ENCODE measurements around the gene OR2V2.

DNA sequence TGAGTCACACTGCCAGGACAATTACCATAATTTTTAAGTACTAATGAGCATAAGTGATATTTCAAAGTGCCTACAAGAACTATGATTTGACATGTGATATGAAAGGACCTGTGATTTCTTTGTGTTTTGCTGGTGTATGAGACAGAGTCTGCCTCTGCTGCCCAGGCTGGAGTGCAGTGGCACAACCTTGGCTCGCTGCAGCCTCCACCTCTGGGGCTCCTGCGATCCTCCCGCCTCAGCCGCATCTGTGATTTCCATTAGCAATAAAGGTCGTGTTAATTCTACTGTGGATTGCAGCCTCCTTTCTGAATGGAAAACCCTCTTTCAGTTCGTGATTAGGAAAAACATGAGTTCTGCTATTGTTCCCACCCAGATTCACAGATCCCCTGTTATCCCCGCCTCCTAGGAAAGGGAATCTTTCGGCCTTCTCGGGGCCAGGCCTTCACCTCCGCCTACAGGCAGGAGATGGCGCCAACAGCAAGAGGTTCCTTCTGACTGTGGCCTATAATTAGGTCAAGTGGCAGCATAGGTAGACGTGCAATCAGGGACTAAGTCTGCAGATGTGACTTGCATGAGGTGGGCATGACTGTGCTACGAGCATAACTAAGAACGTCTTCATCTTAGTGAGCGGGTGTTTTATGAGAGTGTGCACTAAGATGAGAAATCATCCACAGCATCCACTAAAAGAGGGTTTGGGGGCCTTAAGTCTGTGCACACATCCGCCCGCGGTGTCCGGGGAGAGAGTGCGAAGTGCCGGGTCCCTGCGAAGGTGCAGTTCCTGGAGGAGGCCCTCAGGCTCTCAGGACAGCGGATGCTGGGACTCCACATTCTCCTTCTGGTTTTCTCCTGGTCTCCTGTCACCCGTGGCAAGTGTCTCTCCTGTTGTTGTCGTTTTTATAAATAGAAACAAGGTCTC, 34.5 kb downstream of the OR2V2 start:
- TF ChIP-seq, protein P1, sequence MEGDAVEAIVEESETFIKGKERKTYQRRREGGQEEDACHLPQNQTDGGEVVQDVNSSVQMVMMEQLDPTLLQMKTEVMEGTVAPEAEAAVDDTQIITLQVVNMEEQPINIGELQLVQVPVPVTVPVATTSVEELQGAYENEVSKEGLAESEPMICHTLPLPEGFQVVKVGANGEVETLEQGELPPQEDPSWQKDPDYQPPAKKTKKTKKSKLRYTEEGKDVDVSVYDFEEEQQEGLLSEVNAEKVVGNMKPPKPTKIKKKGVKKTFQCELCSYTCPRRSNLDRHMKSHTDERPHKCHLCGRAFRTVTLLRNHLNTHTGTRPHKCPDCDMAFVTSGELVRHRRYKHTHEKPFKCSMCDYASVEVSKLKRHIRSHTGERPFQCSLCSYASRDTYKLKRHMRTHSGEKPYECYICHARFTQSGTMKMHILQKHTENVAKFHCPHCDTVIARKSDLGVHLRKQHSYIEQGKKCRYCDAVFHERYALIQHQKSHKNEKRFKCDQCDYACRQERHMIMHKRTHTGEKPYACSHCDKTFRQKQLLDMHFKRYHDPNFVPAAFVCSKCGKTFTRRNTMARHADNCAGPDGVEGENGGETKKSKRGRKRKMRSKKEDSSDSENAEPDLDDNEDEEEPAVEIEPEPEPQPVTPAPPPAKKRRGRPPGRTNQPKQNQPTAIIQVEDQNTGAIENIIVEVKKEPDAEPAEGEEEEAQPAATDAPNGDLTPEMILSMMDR (IDR thresholded peaks at IDR 0.05) = peak; percentile 63 to 88 (median 80)
- TF ChIP-seq EP300 (IDR thresholded peaks at IDR 0.05) = no peak
